ENCODE results near the gene MAFG. TPM values are rescaled to one million over a fixed set of nuclear protein-coding genes. Genes with fewer than 3 reads are reported as not detected.

The MAFG gene
- total RNA-seq, 1 experiment from 2014 or later: 31.4 TPM

- no CpG with 5 or more reads among the region's 31 CpGs for WGBS (ENCODE audit: extremely low coverage, insufficient read length, low lambda C conversion rate)
- H3K23ac ChIP-seq (ENCODE audit: insufficient read length, low read depth, low read length): no peak overlapping the region
Measured at GRCh38 chr17:81929253-81930141, 2.0 kb upstream of the MAFG start.

More at GRCh38 chr17:81929253-81930141, 2.0 kb upstream of the MAFG start:
- Mint-ChIP-seq H3K27me3 (ENCODE audit: low read depth) (peaks cover 20% of the 10 kb centered on the region), H3K4me1 (peaks cover 18 to 23% of the 10 kb centered on the region in 2 experiments), H3K4me3 (peak overlapping the region; percentile 50 to 77), H3K9me3 (no peaks in the 10 kb centered on the region), H3K36me3 (ENCODE audit: insufficient read depth in 1 of 3, low read depth in 3 of 3) (peaks cover 0 to 16% (median 15%) of the 10 kb centered on the region in 3 experiments; a peak in 6 of 7 replicates), H3K27ac (no peak overlapping the region)
- Histone ChIP-seq H3K4me2 (ENCODE audit: insufficient read depth, insufficient read length, low read length) (no peak overlapping the region), H2AK5ac (ENCODE audit: insufficient read length, low read length) (no peak overlapping the region), H2BK20ac (ENCODE audit: low read depth, low read length, poor library complexity, severe bottlenecking) (no peak overlapping the region), H3K9me3 (ENCODE audit: control insufficient read depth, low read depth, low read length) (no peaks in the 10 kb centered on the region), H2BK5ac (ENCODE audit: insufficient read length, low read length) (no peak overlapping the region), H4K5ac (ENCODE audit: insufficient read length, low read depth, low read length) (no peak overlapping the region), H4K8ac (replicated peaks; ENCODE audit: insufficient read length, low read depth, low read length) (no peak overlapping the region), H3K79me2 (ENCODE audit: insufficient read depth, low read length) (peaks cover 14% of the 10 kb centered on the region; the same call in 1 of the 2 replicates), H2BK12ac (ENCODE audit: insufficient read length, low read depth, low read length) (no peak overlapping the region), H4K20me1 (ENCODE audit: control insufficient read depth, insufficient read depth, insufficient read length) (peaks cover under 1% of the 10 kb centered on the region), H3K4me1 (ENCODE audit: insufficient read depth, low read length) (peaks cover 3% of the 10 kb centered on the region; the same call in 1 of the 2 replicates), H3K9ac (ENCODE audit: extremely low read depth, insufficient read length, low read length) (no peak overlapping the region), H3K27ac (ENCODE audit: insufficient read length, low read depth, low read length) (no peak overlapping the region), H3K4ac (ENCODE audit: low read depth, low read length) (no peak overlapping the region), H3K79me1 (ENCODE audit: insufficient read depth, low read depth, low read length, poor library complexity, severe bottlenecking) (no peaks in the 10 kb centered on the region), H3K23me2 (ENCODE audit: insufficient read length, low read depth, low read length, poor library complexity, severe bottlenecking) (peaks cover 9% of the 10 kb centered on the region), H3T11ph (ENCODE audit: low read length) (no peak overlapping the region), H3K27me3 (ENCODE audit: insufficient read depth, low read length) (no peaks in the 10 kb centered on the region; the same call in 1 of the 2 replicates), H2AFZ (ENCODE audit: low read length) (no peak overlapping the region), H3K56ac (ENCODE audit: insufficient read length, low read depth, low read length) (no peak overlapping the region), H3K14ac (ENCODE audit: insufficient read depth, low read length) (no peak overlapping the region), H2BK120ac (ENCODE audit: low read depth, low read length, poor library complexity, severe bottlenecking) (no peak overlapping the region), H4K91ac (ENCODE audit: insufficient read length, low read depth, low read length) (no peak overlapping the region), H3K18ac (ENCODE audit: insufficient read length, low read depth, low read length) (no peak overlapping the region), H2BK15ac (ENCODE audit: low read depth, low read length) (no peak overlapping the region)
- no peak for TF ChIP-seq CTCF (conservative IDR thresholded peaks at IDR 0.05)
- DNase-seq: no peak

Measured in H9 (cell line).